Measurements from ENCODE around the gene PRAME. TPM values are rescaled to one million over a fixed set of nuclear protein-coding genes. Genes with fewer than 3 reads are reported as not detected.
A peak's percentile ranks its signal among the peaks of the same experiment; 100 is the strongest.
"Not testable (repeated sequence)": the region's sequence is repeated elsewhere in the genome, so short reads cannot be mapped to it uniquely, and the experiment has no call there.

PRAME gene
- total RNA-seq, 1 donor: under 0.01 TPM

GRCh38 chr22:22528780-22529179 lies 30.3 kb downstream of the PRAME start:
- no peak for DNase-seq (ENCODE audit: low read depth in 2 of 3, low spot score in 2 of 3)

DNA sequence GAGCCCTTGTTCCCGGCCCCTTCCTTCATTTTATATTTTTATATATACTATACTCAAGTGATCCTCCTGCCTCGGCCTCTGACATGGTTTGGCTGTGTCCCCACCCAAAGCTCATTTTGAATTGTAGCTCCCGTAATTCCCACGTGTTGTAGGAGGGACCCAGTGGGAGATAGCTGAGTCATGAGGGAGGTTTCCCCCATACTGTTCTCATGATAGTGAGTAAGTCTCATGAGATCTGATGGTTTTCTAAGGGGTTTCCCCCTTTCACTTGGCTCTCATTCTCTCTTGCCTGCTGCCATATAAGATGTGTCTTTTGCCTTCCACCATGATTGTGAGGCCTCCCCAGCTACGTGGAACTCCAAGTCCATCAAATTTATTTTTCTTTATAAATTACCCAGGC lies 31.8 kb downstream of the PRAME start:
- no peak for DNase-seq (ENCODE audit: low read depth in 2 of 3, low spot score in 2 of 3)

GRCh38 chr22:22526125-22526912 lies 32.7 kb downstream of the PRAME start:
- DNase-seq (ENCODE audit: low read depth in 2 of 3, low spot score in 2 of 3): no peak

DNA sequence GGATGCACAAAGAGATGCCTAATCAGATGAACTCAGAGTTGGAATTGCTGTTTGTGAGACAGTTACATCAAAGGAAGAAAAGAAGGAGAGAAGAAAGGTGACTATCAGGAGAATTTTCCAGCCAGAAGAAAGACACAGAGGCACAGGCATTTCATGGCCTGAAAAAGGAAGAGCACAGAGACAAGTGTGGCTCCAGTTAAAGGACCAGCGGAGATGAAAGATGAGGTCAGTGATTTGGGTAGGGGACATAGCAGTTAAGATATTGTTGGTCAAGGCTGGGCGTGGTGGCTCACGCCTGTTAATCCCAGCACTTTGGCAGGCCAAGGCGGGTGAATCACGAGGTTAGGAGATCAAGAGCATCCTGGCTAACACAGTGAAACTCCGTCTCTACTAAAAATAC lies 35.6 kb downstream of the PRAME start:
- no peak for DNase-seq (ENCODE audit: low read depth in 2 of 3, low spot score in 2 of 3)

GRCh38 chr22:22521631-22522030 lies 37.4 kb downstream of the PRAME start:
- DNase-seq (ENCODE audit: low read depth in 2 of 3, low spot score in 2 of 3): no peak

- no peak for DNase-seq (ENCODE audit: low read depth in 2 of 3, low spot score in 2 of 3)
Measured at GRCh38 chr22:22520667-22521602, 38.1 kb downstream of the PRAME start.

DNA sequence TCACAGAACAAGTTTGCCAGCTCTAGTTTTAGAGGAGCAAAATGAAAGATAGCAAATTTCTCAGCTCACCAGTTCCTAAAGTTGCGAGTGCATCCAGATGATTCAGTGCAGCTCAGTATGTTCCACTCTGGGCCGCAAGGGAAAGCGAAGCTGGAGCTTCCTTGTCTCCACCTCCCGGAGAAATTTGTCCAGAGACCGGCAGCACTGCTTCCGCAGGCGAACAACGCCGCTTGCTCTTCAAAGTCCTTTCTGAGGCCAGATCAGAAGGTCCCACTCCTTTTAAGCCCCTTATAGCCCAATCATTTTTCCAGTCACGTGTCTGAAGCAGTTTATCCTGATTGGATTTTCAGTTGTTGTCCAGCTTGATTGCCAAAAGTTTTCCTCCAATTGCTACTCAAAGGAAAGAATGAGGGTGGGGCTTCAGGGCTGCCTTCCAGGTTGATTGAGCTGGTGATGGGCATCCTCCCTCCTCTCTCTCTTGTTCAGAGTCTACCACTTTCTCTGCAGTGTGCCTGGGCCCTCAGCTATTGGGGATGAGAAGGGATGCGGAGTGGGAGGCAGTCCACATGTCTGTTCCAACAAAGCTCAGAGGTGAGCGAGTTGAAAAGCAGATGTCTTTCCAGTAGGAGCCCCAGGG lies 38.9 kb downstream of the PRAME start, which contains the start of gene ZNF280A:
Gene ZNF280A (minus strand): TSS at position 251 of the 637 bp plus-strand sequence. CDS start 4,640 bp downstream, outside the sequence.
- DNase-seq (ENCODE audit: low read depth in 2 of 3, low spot score in 2 of 3): no peak

DNA sequence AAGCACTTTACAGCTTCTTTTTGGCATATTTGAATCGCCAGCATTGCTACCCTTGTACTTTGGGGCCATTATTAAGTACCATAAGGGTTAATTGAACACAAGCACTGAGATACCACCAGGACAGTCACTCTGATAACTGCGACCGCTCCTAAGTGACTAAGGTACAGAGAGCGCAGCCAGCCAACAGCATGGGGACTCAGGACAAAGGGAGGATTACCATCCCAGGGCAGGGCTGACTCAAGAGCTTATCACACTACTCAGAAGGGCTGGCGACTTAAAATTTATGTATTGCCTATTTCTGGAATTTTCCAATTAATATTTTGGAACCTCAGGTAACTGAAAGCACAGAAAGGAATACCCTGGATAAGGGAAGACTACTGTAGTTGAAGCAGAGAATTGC lies 39.5 kb downstream of the PRAME start:
- DNase-seq (ENCODE audit: low read depth in 2 of 3, low spot score in 2 of 3): no peak

DNA sequence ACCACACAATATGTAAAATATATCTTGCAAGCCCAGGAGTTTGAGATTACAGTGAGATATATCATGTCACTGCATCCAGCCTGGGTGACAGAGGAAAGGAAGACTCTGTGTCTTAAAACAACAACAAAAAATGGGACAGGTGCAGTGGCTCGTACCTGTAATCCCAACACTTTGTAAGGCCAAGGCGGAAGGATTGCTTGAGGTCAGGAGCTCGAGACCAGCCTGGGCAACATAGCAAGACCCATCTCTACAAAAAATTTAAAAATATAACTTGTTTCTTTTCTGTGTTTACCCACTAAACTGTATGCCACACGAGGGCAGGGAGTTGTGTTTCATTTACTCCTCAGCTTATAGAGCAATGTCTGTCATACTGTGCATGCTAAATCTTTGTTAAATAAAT lies 42.1 kb downstream of the PRAME start:
- DNase-seq (ENCODE audit: low read depth in 2 of 3, low spot score in 2 of 3): no peak

GRCh38 chr22:22515890-22516289 lies 43.2 kb downstream of the PRAME start:
- no peak for DNase-seq (ENCODE audit: low read depth in 2 of 3, low spot score in 2 of 3)

- not testable (repeated sequence) for DNase-seq (ENCODE audit: low read depth in 2 of 3, low spot score in 2 of 3)
Measured at GRCh38 chr22:22514431-22514830, 44.6 kb downstream of the PRAME start.

DNA sequence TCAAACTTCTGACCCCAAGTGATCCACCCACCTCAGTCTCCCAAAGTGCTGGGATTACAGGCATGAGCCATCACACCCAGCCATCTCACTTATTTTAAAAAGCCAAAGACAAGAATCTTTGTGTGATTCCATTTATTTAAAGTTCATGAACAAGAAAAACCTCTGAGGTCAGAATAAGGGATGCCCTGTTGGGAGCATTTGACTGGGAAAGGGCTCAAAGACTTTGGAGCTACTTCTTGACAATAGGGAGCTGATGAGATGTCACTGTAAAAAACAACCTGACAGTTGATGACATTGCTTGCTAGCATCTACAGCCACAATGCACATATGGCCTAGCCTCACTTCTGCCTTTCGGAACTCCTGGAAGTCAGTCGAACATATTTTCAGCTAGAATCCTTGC lies 45.4 kb downstream of the PRAME start:
- DNase-seq (ENCODE audit: low read depth in 2 of 3, low spot score in 2 of 3): no peak

- DNase-seq (ENCODE audit: low read depth in 2 of 3, low spot score in 2 of 3): no peak
Measured at GRCh38 chr22:22512951-22513350, 46.1 kb downstream of the PRAME start.

- DNase-seq (ENCODE audit: low read depth in 2 of 3, low spot score in 2 of 3): not testable (repeated sequence)
Measured at GRCh38 chr22:22510833-22511232, 48.2 kb downstream of the PRAME start.

- DNase-seq (ENCODE audit: low read depth in 2 of 3, low spot score in 2 of 3): not testable (repeated sequence)
Measured at GRCh38 chr22:22509912-22510311, 49.2 kb downstream of the PRAME start.

GRCh38 chr22:22508274-22509176 lies 50.5 kb downstream of the PRAME start, which contains the start of gene ZNF280B:
Gene ZNF280B, minus strand, starts transcription at chr22:22508742. Its CDS starts 19,344 bp downstream, at chr22:22489398.
- peak; percentile 60 to 91 (median 87) for DNase-seq (ENCODE audit: low read depth in 2 of 3, low spot score in 2 of 3)

GRCh38 chr22:22507743-22508273 lies 51.3 kb downstream of the PRAME start:
- DNase-seq (ENCODE audit: low read depth in 2 of 3, low spot score in 2 of 3): peak in 2 of 3 donors; percentile 9 to 20

DNA sequence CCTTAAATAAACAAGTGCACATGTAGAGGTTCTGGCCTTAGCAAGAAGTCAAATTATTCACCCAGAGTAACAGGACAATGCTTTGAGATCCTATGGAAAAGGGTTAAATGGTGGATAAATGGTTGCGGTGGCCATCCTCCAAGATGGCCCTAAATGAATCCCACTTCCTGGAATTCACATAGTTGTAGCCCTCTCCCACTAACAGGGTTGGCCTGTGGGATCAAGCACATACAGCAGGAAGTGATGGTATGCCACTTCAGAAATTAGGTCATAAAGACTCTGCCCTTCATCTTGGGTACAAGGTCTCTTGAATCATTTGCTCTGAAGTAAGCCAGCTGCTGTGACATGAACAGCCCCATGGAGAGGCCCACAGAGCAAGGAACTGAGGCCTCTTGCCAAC lies 52.3 kb downstream of the PRAME start:
- no peak for DNase-seq (ENCODE audit: low read depth in 2 of 3, low spot score in 2 of 3)

DNA sequence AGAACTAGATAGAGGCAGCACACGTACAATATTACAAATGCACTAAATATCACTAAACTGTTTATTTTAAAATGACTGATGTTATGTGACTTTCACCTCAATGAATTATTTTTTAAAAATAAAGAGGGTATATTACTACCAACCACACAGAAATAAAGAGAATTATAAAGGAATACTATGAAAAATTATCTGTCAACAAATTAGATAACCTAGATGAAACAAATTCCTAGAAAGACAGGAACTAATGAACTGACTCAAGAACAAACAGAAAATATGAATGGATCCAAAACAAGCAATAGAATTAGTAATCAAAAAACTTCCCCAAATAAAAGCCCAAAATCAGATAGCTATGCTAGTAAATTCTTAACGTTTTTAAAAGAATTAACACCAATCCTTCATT lies 60.8 kb downstream of the PRAME start:
- DNase-seq (ENCODE audit: low read depth in 2 of 3, low spot score in 2 of 3): no peak
